Left kidney (tissue), 2 donors: ENCODE results near the gene NUDT1. TPM values are rescaled to one million over a fixed set of nuclear protein-coding genes. Genes with fewer than 3 reads are reported as not detected.

Experiments
- DNase-seq: peaks from one replicate; pipeline ENCODE4 v3.0.0-alpha.2; 2013
- polyA plus RNA-seq: library from polyadenylated mRNA; unstranded; fragments of 120-200 nt; gene quantifications from one replicate; pipeline ENCODE4 v1.2.1, GENCODE V29; 2013; ENCODE audit not compliant: insufficient read length

NUDT1 gene
- polyA plus RNA-seq, 1 donor: 23.1 TPM

- DNase-seq: no peak
Measured at GRCh38 chr7:2247141-2247995, 5.3 kb downstream of the NUDT1 start.

GRCh38 chr7:2248984-2249694 is 7.1 kb downstream of the NUDT1 start:
- DNase-seq: no peak

GRCh38 chr7:2249744-2250323 is 7.8 kb downstream of the NUDT1 start:
- DNase-seq: no peak

- DNase-seq: no peak
Measured at GRCh38 chr7:2251381-2251780, 9.4 kb downstream of the NUDT1 start.

GRCh38 chr7:2251841-2252771 is 10.1 kb downstream of the NUDT1 start:
- DNase-seq: no peak

GRCh38 chr7:2253021-2253420 is 11.0 kb downstream of the NUDT1 start:
- no peak for DNase-seq

GRCh38 chr7:2253525-2254244 is 11.7 kb downstream of the NUDT1 start:
- DNase-seq: no peak

GRCh38 chr7:2254429-2255144 is 12.6 kb downstream of the NUDT1 start:
- no peak for DNase-seq

GRCh38 chr7:2255145-2256139 is 13.4 kb downstream of the NUDT1 start:
- no peak for DNase-seq

GRCh38 chr7:2256306-2257045 is 14.4 kb downstream of the NUDT1 start:
- DNase-seq: no peak

GRCh38 chr7:2257046-2257551 is 15.1 kb downstream of the NUDT1 start:
- no peak for DNase-seq

- DNase-seq: no peak
Measured at GRCh38 chr7:2257651-2258050, 15.6 kb downstream of the NUDT1 start.

GRCh38 chr7:2258661-2259365 is 16.8 kb downstream of the NUDT1 start:
- no peak for DNase-seq

- DNase-seq: no peak
Measured at GRCh38 chr7:2259480-2259879, 17.5 kb downstream of the NUDT1 start.

- no peak for DNase-seq
Measured at GRCh38 chr7:2260820-2261219, 18.8 kb downstream of the NUDT1 start.

- no peak for DNase-seq
Measured at GRCh38 chr7:2261611-2262010, 19.6 kb downstream of the NUDT1 start.

GRCh38 chr7:2263176-2263575 is 21.1 kb downstream of the NUDT1 start:
- no peak for DNase-seq

GRCh38 chr7:2264158-2264557 is 22.1 kb downstream of the NUDT1 start:
- no peak for DNase-seq
